Heart left ventricle (tissue), 16 donors: ENCODE data around the gene GARIN1A. TPM values are rescaled to one million over a fixed set of nuclear protein-coding genes. Genes with fewer than 3 reads are reported as not detected.

Experiments
- ATAC-seq, 4 donors: fragments of 200-7000 bp; cut with Tn5 transposase; one replicate each; pipeline ENCODE4 v1.9.1; 2020 to 2022; ENCODE audit warnings: moderate library complexity in 4 of 4, mild to moderate bottlenecking in 3 of 4, moderate number of reproducible peaks in 1 of 4
- DNase-seq, 5 donors: peaks; one replicate each; pipeline ENCODE4 v3.0.0-alpha.2; 2020
- H3K27ac ChIP-seq, 12 donors: fragments of 200-600 bp; sonication (generic) in 4 of 12; one replicate each; pipeline versions ENCODE4 v1.5.0 to v1.8.0; 2016 to 2022; ENCODE audit warnings: mild to moderate bottlenecking in 2 of 12
- H3K27me3 ChIP-seq, 9 donors: fragments of 200-600 bp; sonication (generic) in 2 of 9; one replicate each; pipeline versions ENCODE4 v1.5.1 to v1.8.0; 2016 to 2022; ENCODE audit warnings: mild to moderate bottlenecking in 3 of 9
- H3K36me3 ChIP-seq, 9 donors: fragments of 200-600 bp; sonication (generic) in 2 of 9; one replicate each; pipeline versions ENCODE4 v1.5.0 to v1.8.0; 2018 to 2022; ENCODE audit warnings: mild to moderate bottlenecking in 2 of 9
- H3K4me1 ChIP-seq, 12 donors: fragments of 200-600 bp; sonication (generic) in 4 of 12; one replicate each; pipeline versions ENCODE4 v1.5.0 to v1.8.0; 2016 to 2022; ENCODE audit warnings: mild to moderate bottlenecking in 3 of 12
- H3K4me3 ChIP-seq, 12 donors: fragments of 200-600 bp; sonication (generic) in 4 of 12; one replicate each; pipeline versions ENCODE4 v1.5.0 to v1.8.0; 2017 to 2022; ENCODE audit warnings: mild to moderate bottlenecking in 9 of 12, moderate library complexity in 4 of 12
- H3K9me3 ChIP-seq, 12 donors: fragments of 200-600 bp; sonication (generic) in 4 of 12; one replicate each; pipeline versions ENCODE4 v1.5.0 to v1.8.0; 2016 to 2022; ENCODE audit warnings: mild to moderate bottlenecking in 1 of 12
- POLR2A ChIP-seq, 2 donors: fragments of 450-650 bp; IDR thresholded peaks; one replicate each; pipeline ENCODE4 v1.6.1; 2017; ENCODE audit warnings: antibody characterized with exemption in 2 of 2, mild to moderate bottlenecking in 2 of 2, moderate library complexity in 2 of 2
- WGBS, 4 donors: extraction: QIAGEN DNeasy Blood & Tissue Kit in 2 of 4; methylation state at CpG; one replicate each; pipeline versions ENCODE4 v1.1.5 to v1.1.7; 2013 to 2018; 5-methylcytosine and 5-hydroxymethylcytosine counted together
- intact Hi-C, 10 donors: fragments of 100-400 bp; cut with DNase I; formaldehyde crosslinking; loops; one replicate each; pipeline versions ENCODE4 v1.11.1 to v1.14.2; 2022
- polyA plus RNA-seq, 2 donors: library from polyadenylated mRNA; stranded (reverse); fragments of 200-250 nt; gene quantifications; one replicate each; pipeline ENCODE4 v1.2.3, GENCODE V29; 2013
- total RNA-seq, 9 donors: library from RNA; depleted of rRNA in 2 of 9; stranded (reverse); fragments of >200 nt in 2 of 9; fragmentation: NEBNext Ultra II Directional in 3 of 9; extraction: Animal tissue kit (Norgen Biotek cat#: 25700) in 3 of 9; gene quantifications; one replicate each; pipeline versions ENCODE4 v1.1.0 to v1.2.4, GENCODE V29; 2016 to 2023
- TF ChIP-seq, protein P1 (sequence below), 12 donors: fragments of 200-600 bp; sonication (generic) in 4 of 12; IDR thresholded peaks; one replicate each; pipeline versions ENCODE4 v1.5.0 to v1.8.0; 2018 to 2022; ENCODE audit warnings: antibody characterized with exemption in 12 of 12, mild to moderate bottlenecking in 5 of 12
- donor health status: ischemic (EF 13 %, LVEDD 7.1; RV severe dilation, severe dysfunction).
- donor health status: healthy with polysubstance abuse.
- donor health status: DM: no; HTN: yes; CAD: no.
- donor health status: DM: no; HTN: no; CAD: no.
- donor health status: ischemic (EF 25% LVEDD 6.9; RV normal size, moderate dysfunction).
- donor health status: ischemic (EF 25% LVEDD 5.7; RV mildly dilated, moderate dysfunction).
- donor health status: healthy.
- donor health status: DM: yes; HTN: yes; CAD: no.
- donor health status: ischemic (EF 35%, LVEDD 5.7; RV mildly dilated, moderate dysfunction).
- donor health status: nonischemic (EF 11% LVEDD 7.7; RV severe dilation, severe dysfunction).
- donor health status: DM: yes; HTN: yes; CAD: no.
- donor health status: PGD.
- donor health status: ischemic (EF 29% LVEDD 5.4; RV normal size, mild dysfunction).
- donor health status: nonischemic (EF 23%, LVEDD 6.1; RV moderate dilation, normal function).

Gene GARIN1A
- total and polyA plus RNA-seq, 11 donors, result 0.31 to 4.6 (median 2.1) TPM

DNA sequence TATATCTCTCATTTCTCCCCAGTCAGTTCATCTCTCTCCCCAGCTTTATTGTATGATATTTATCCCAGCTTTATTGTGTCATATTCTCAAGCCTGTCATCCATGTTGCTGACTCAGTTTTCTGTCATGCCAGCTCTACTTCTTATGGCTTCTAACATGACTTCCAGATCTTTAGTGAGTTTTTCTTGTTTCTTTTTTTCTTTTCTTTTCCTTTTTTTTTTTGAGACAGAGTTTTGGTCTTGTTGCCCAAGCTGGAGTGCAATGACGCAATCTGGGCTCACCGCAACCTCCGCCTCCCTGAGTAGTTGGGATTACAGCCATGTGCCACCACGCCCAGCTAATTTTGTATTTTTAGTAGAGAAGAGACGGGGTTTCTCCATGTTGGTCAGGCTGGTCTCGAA lies 38.4 kb downstream of the GARIN1A start:
- DNase-seq (no peak), ATAC-seq (no peak)
- intact Hi-C loops, result no loop called here
- Histone ChIP-seq H3K27me3 (no peaks in the 10 kb centered on the region), H3K4me1 (peaks cover 0 to 11% (median 0%) of the 10 kb centered on the region in 12 donors), H3K36me3 (no peaks in the 10 kb centered on the region), H3K4me3 (no peak overlapping the region), H3K27ac (no peak overlapping the region), H3K9me3 (peaks cover 0 to 6% (median 0%) of the 10 kb centered on the region in 12 donors)
- 86 to 95% (median 91%) methylated on average over 6 of the region's 6 CpGs for WGBS, 4 donors
- TF ChIP-seq POLR2A (IDR thresholded peaks at IDR 0.05), result no peak
- TF ChIP-seq, protein P1, sequence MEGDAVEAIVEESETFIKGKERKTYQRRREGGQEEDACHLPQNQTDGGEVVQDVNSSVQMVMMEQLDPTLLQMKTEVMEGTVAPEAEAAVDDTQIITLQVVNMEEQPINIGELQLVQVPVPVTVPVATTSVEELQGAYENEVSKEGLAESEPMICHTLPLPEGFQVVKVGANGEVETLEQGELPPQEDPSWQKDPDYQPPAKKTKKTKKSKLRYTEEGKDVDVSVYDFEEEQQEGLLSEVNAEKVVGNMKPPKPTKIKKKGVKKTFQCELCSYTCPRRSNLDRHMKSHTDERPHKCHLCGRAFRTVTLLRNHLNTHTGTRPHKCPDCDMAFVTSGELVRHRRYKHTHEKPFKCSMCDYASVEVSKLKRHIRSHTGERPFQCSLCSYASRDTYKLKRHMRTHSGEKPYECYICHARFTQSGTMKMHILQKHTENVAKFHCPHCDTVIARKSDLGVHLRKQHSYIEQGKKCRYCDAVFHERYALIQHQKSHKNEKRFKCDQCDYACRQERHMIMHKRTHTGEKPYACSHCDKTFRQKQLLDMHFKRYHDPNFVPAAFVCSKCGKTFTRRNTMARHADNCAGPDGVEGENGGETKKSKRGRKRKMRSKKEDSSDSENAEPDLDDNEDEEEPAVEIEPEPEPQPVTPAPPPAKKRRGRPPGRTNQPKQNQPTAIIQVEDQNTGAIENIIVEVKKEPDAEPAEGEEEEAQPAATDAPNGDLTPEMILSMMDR (IDR thresholded peaks at IDR 0.05), result no peak

DNA sequence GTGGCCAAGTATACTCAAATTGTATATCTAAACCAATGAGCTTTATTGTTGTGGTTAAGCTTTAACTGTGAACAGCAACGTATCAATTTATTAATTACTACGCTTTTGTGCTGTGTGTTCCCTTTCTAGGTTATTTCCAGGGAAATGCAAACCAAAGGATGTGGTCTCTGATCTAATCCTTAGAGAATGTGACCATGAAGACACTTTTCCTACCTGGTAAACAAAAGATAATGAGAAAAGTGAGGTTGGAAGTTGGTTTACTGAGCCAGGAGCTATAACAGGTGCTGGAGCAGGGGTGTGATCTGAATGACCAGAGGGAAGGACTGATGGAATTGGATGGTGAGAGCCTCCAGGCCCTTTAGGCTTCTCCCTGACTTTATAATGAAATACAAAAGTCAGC lies 41.7 kb downstream of the GARIN1A start:
- H3K27ac ChIP-seq, result no peak overlapping the region
- intact Hi-C loops, result no loop called here
- 81 to 85% (median 82%) methylated on average over 2 of the region's 2 CpGs for WGBS, 4 donors
- H3K4me1 ChIP-seq, result peaks cover 0 to 11% (median 0%) of the 10 kb centered on the region in 12 donors
- H3K27me3 ChIP-seq, result no peaks in the 10 kb centered on the region
- no peak overlapping the region for H3K4me3 ChIP-seq
- no peak for DNase-seq
- H3K36me3 ChIP-seq, result no peaks in the 10 kb centered on the region
- TF ChIP-seq POLR2A (IDR thresholded peaks at IDR 0.05), result no peak
- TF ChIP-seq, protein P1 (IDR thresholded peaks at IDR 0.05), result no peak
- H3K9me3 ChIP-seq, result peaks cover 0 to 6% (median 0%) of the 10 kb centered on the region in 12 donors
- no peak for ATAC-seq

DNA sequence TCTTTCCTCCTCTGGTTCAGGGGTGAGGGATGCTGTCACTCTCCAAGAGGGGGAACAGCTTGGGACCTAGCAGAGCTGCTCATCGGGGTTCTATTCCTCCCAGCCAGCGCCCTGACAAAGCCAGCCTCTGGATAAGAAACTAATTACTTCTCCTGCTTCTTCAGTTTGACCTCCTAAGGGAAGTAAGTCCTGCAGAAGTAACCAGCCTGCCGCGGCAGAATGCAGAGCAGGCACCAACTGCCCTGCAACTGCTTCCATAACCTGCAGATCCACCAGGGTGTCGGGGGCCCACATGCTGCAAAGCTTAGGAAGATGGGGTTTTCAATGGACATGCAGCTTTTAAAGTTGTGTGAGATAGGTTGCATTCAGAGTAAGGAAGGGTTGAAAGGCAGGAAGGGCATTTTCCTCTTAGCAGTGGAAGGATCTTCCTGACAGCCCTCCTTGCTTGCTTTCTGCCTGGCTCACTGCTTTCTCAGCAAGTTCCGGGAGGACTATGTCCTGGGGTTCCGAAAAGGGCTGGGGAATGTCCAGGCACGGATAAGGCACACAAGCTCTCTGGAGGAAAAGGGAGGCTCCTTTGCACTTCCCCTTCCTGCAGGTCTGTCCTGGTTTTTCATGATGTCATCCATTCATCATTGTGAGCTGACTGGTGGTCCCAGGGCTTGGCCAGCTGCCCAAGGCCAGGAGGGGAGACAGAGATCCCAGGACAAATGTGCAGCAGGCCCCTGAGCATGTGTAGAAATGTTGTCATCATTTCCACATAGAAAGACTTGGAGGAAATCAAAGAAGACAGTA lies 42.8 kb downstream of the GARIN1A start:
- WGBS, 4 donors, result 47 to 61% (median 58%) methylated on average over 8 of the region's 8 CpGs
- Histone ChIP-seq H3K9me3 (peaks cover 0 to 6% (median 0%) of the 10 kb centered on the region in 12 donors), H3K27ac (no peak overlapping the region), H3K36me3 (no peaks in the 10 kb centered on the region), H3K27me3 (no peaks in the 10 kb centered on the region), H3K4me3 (no peak overlapping the region), H3K4me1 (peaks cover 0 to 11% (median 0%) of the 10 kb centered on the region in 12 donors)
- intact Hi-C loops, result no loop called here
- DNase-seq (peak in 2 of 5 donors; percentile 11 to 25), ATAC-seq (peak in 2 of 4 donors; percentile 50 to 89)
- TF ChIP-seq, protein P1 (IDR thresholded peaks at IDR 0.05), result no peak
- TF ChIP-seq POLR2A (IDR thresholded peaks at IDR 0.05), result no peak

DNA sequence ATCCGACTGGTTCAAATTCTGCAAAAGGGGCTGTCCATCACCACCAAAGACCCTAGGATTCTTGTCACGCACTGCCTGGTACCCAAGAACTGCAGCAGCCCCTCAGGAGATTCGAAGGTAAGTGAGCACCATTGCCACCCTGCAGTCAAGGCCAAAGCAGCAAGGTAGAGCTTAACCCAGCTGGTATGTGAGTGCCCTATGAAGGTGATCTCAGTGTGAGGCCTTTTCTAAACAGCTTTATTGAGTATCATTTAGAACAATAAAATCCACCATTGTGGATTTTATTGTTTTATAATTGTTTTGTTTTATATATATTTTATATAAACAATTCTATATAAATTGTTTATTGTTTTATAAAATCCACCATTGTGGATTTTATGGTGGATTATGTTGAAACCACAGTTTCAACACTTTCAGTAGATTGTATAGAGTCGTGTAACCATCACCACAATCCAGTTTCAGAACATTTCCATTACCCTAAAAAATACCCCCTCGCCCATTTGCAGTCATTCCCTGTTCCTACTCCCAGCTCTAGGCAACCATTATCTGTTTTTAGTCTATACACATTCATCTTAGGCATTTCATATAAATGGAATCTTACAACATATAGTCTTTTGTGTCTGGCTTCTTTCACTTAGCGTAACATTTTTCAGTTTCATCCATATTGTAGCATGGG lies 47.0 kb downstream of the GARIN1A start:
- 80 to 97% (median 94%) methylated on average over 6 of the region's 6 CpGs for WGBS, 4 donors
- no peak for ATAC-seq
- no peaks in the 10 kb centered on the region for H3K27me3 ChIP-seq
- H3K4me3 ChIP-seq, result no peak overlapping the region
- H3K9me3 ChIP-seq, result no peaks in the 10 kb centered on the region
- H3K4me1 ChIP-seq, result peaks cover 0 to 6% (median 0%) of the 10 kb centered on the region in 12 donors
- TF ChIP-seq, protein P1 (IDR thresholded peaks at IDR 0.05), result no peak
- TF ChIP-seq POLR2A (IDR thresholded peaks at IDR 0.05), result no peak
- DNase-seq, result no peak
- no peaks in the 10 kb centered on the region for H3K36me3 ChIP-seq
- H3K27ac ChIP-seq, result no peak overlapping the region
- intact Hi-C loops, result no loop called here
